Heart left ventricle (tissue), 13 donors: ENCODE measurements around the gene CYB5D1.

Source experiments
- CTCF ChIP-seq, 12 donors: fragments of 200-600 bp; sonication (generic) in 4 of 12; IDR thresholded peaks; one replicate each; pipeline versions ENCODE4 v1.5.0 to v1.8.0; 2018 to 2022; ENCODE audit warnings: antibody characterized with exemption in 12 of 12, mild to moderate bottlenecking in 5 of 12
- POLR2A ChIP-seq, 2 donors: fragments of 450-650 bp; IDR thresholded peaks; one replicate each; pipeline ENCODE4 v1.6.1; 2017; ENCODE audit warnings: antibody characterized with exemption in 2 of 2, mild to moderate bottlenecking in 2 of 2, moderate library complexity in 2 of 2
- donor health status: ischemic (EF 13 %, LVEDD 7.1; RV severe dilation, severe dysfunction).
- donor health status: DM: no; HTN: yes; CAD: no.
- donor health status: DM: no; HTN: no; CAD: no.
- donor health status: ischemic (EF 25% LVEDD 6.9; RV normal size, moderate dysfunction).
- donor health status: ischemic (EF 25% LVEDD 5.7; RV mildly dilated, moderate dysfunction).
- donor health status: ischemic (EF 35%, LVEDD 5.7; RV mildly dilated, moderate dysfunction).
- donor health status: nonischemic (EF 11% LVEDD 7.7; RV severe dilation, severe dysfunction).
- donor health status: DM: yes; HTN: yes; CAD: no.
- donor health status: PGD.
- donor health status: ischemic (EF 29% LVEDD 5.4; RV normal size, mild dysfunction).
- donor health status: nonischemic (EF 23%, LVEDD 6.1; RV moderate dilation, normal function).

GRCh38 chr17:7818026-7818425 lies 39.8 kb upstream of the CYB5D1 start:
- TF ChIP-seq POLR2A (IDR thresholded peaks at IDR 0.05) (no peak), CTCF (IDR thresholded peaks at IDR 0.05) (no peak)
